Activated CD4-positive, alpha-beta T cell treated with anti-CD3 and anti-CD28 coated beads, Interleukin-2, amount 50 U/mL, for 1 hour (primary cell): ENCODE results near the gene HLA-DRB1.
"Not testable (repeated sequence)": the region's sequence is repeated elsewhere in the genome, so short reads cannot be mapped to it uniquely, and the experiment has no call there.

Experiments used
- DNase-seq: peaks from one replicate; pipeline ENCODE4 v3.0.0-alpha.2; 2020

HLA-DRB1 gene

GRCh38 chr6:32554116-32554965 lies 35.3 kb downstream of the HLA-DRB1 start:
- DNase-seq = no peak

- DNase-seq = no peak
Measured at GRCh38 chr6:32553037-32553742, 36.5 kb downstream of the HLA-DRB1 start.

DNA sequence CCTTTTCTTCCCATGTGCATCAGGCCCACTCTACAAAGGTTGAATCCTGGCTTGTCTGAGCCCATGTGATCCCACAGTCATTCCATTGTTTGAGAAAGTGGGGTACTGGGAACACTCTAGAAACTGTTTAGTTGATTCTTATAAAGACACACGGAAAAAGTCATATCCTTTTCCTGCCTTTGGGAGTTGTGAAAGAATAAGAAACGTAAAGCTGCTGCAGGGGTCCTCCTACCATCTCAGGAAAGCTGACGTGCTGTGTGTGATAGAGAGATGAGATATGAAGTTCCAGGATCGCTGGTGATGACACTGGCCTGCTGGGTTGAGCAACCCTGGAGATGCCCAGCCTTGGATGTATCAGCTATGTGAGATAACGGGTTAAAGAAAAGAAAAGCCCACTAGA lies 38.2 kb downstream of the HLA-DRB1 start:
- no peak for DNase-seq

DNA sequence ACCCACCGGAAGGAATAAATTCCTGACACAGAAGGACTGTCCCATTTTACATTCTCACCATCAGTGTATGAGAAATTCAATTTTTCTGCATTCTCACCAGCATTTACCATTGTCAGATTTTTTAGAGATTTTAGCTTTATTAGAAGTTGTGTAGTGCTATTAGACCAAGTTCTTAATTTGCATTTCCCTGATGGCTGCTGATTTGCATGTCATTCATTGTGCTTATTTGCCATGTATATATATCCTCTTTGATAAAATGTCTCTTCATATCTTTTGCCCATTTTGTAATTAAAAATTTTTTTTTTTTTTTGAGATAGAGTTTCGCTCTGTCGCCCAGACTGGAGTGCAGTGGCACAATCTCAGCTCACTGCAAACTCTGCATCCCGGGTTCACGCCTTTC lies 49.8 kb downstream of the HLA-DRB1 start:
- DNase-seq = no peak

DNA sequence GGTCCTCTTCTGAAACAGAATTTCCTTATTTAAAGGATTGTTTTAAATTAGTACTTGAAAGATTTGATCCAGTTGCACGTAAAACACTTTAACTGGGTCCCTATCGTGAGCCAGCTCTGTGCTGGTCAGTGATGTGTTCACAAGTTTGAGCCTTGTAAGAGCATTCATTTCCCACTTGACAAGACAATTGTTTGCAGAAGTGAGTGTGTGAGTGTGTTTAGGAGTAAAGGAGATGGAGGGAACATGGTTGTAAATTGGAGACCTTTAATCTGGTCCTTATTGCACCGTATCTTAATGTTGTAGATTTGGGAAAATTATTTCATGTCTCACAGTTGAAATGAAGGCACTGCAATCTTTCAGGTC lies 59.2 kb downstream of the HLA-DRB1 start:
- not testable (repeated sequence) for DNase-seq

DNA sequence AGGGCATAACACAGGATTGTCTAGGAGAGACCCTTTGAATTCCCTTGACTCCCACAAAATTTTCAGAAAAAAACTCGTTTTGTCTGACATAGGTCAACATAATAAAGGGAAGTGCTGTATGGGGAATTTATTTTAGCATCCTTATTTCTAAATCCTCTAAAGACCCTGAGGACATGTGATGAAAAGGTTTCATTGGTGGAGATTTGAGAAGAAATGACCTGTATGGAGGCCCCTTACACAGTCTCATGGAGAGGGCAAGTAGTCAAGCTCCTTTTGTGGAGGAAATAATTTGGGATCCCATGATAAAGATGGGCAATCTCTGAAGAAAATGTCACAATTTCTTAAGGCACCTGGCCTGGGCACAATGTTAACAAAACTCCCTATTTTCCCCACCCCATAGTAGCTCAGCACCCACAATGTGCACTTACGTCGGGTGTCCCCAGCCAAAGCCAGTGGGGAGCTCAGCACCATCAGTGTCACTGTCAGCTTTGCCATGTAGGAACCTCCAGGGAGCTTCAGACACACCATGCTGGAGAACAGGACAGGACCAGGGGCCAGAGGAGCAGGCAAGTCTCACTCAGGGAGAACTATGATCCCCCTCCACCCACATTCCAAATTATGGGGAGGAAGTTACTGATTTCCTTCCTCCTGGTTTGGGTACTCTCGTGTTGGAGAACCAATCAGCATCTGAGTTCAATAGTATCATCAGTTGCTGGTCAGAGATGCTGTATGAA lies 59.8 kb downstream of the HLA-DRB1 start, which contains the start of gene HLA-DRB5:
Gene HLA-DRB5 (minus strand): TSS at position 591 of the 734 bp plus-strand sequence. CDS start 63 bp downstream, at position 528.
- DNase-seq = no peak
